ENCODE data around the gene ARL17B. TPM values are rescaled to one million over a fixed set of nuclear protein-coding genes. Genes with fewer than 3 reads are reported as not detected.
"Not testable (repeated sequence)": the region's sequence is repeated elsewhere in the genome, so short reads cannot be mapped to it uniquely, and the experiment has no call there.

ARL17B gene
- total and polyA plus RNA-seq, 2 of the 4 experiments (the other 2 are of a cell fraction) = 4.8 to 6.5 TPM

DNA sequence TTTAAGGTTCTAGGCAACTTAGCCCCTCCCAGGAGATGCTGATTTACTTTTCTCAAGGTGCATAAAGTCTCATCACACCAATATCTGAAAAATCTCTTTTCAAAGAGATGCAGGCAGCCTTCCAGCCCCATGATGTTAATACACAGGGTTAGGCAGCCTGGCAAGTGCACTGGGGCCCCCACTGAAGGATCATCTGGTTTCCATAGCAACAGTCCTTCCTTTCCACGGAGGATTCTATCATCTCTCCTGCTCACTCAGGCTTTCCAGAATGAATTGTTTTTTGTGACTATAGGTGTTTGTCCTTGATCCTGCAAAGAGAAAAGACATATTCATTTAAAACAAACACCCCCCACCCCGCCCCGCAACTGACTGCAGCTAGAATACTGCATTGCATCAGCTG is 6.0 kb upstream of the ARL17B start:
- H2BK20ac ChIP-seq (ENCODE audit: low read depth, low read length); H3K27ac ChIP-seq (ENCODE audit: insufficient read depth, low read length); H3K9me3 ChIP-seq (ENCODE audit: control insufficient read depth, insufficient read depth, low read length); H4K5ac ChIP-seq (ENCODE audit: low read depth, low read length); H3K23ac ChIP-seq (ENCODE audit: low read depth, low read length); H4K20me1 ChIP-seq (ENCODE audit: insufficient read depth, low read length); CTCF ChIA-PET; in situ Hi-C loops (cut with MboI; ENCODE audit: low sequenced_read_pairs); H3K18ac ChIP-seq (ENCODE audit: low read depth, low read length); H3K14ac ChIP-seq (replicated peaks; ENCODE audit: low read depth, low read length); H2BK5ac ChIP-seq (ENCODE audit: low read depth, low read length, poor library complexity, severe bottlenecking); H2AK5ac ChIP-seq (ENCODE audit: low read depth, low read length); H3K4me3 ChIP-seq (ENCODE audit: insufficient read depth, low read depth, low read length); H3K9me1 ChIP-seq (ENCODE audit: insufficient read depth, low read length); intact Hi-C loops (cut with micrococcal nuclease); H2AK9ac ChIP-seq (replicated peaks; ENCODE audit: low read depth, low read length, poor library complexity); DNase-seq; H4K91ac ChIP-seq (ENCODE audit: insufficient read depth, low read depth, low read length); H3K56ac ChIP-seq (ENCODE audit: extremely low read depth, insufficient read depth, low read length); H3K79me1 ChIP-seq (ENCODE audit: low read depth in 1 of 2, low read length in 2 of 2); H2BK15ac ChIP-seq (ENCODE audit: low read depth, low read length); H4K8ac ChIP-seq (ENCODE audit: low read depth in 2 of 2, low read length in 2 of 2); H3K27me3 ChIP-seq (ENCODE audit: control insufficient read depth, insufficient read depth, low read length); ATAC-seq (ENCODE audit: low read depth); H3K9ac ChIP-seq (ENCODE audit: low read depth, low read length); H3K4me1 ChIP-seq (ENCODE audit: control insufficient read depth, insufficient read depth, low read length); dilution Hi-C loops (cut with HindIII; ENCODE audit: low sequenced_read_pairs, unreplicated experiment); BruUV-seq (replicated peaks); H2BK120ac ChIP-seq (ENCODE audit: low read depth, low read length); H3K4ac ChIP-seq (ENCODE audit: low read depth, low read length); POLR2A ChIA-PET (ENCODE audit: unreplicated experiment); H3K36me3 ChIP-seq (ENCODE audit: control insufficient read depth, insufficient read depth, low read length); H3K4me2 ChIP-seq (ENCODE audit: low read depth, low read length); H2AFZ ChIP-seq (replicated peaks; ENCODE audit: low read length, poor library complexity): not testable (repeated sequence)
- WGBS, 2 experiments (ENCODE audit: extremely low coverage in 2 of 2, insufficient read length in 1 of 2) = no CpG with 5 or more reads among the region's 3 CpGs

DNA sequence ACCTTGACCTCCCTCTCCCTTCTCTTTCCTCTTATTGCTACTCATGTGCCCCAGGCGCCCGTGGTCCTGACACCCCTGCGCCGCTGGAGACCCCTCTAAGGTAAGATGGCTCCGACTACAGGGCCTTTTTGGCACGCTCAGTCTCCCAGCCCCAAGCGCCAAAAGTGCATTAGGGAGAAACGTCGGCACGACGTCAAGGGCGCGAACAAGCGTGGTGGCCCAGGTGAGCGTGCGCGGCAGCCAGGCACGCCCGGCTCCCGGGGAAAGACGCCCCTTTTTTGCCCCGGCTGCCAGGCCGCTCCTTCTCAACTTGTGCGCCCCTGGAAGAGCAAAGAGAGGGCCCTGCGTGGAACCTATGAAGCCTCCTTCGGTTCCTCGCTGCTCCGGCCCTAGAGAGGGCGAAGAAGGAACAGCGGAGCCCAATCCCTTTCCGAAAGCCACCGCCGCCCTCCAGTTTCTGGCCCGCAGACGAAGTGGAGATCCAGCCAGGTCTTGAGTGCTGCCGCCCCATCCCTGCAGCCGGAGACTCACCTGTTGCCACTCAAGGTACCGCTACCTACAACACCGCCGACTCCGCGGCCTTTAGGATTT is 326 bp downstream of the ARL17B start:
- H2AFZ ChIP-seq (replicated peaks; ENCODE audit: low read length, poor library complexity); H4K5ac ChIP-seq (ENCODE audit: low read depth, low read length); H2AK9ac ChIP-seq (replicated peaks; ENCODE audit: low read depth, low read length, poor library complexity); H2BK5ac ChIP-seq (ENCODE audit: low read depth, low read length, poor library complexity, severe bottlenecking); H3K14ac ChIP-seq (replicated peaks; ENCODE audit: low read depth, low read length); H3K9me1 ChIP-seq (ENCODE audit: insufficient read depth, low read length); H3K9ac ChIP-seq (ENCODE audit: low read depth, low read length); CTCF ChIA-PET; H3K27ac ChIP-seq (ENCODE audit: insufficient read depth, low read length); H3K79me1 ChIP-seq (ENCODE audit: low read depth in 1 of 2, low read length in 2 of 2); in situ Hi-C loops (cut with MboI; ENCODE audit: low sequenced_read_pairs); H3K4ac ChIP-seq (ENCODE audit: low read depth, low read length); H4K20me1 ChIP-seq (ENCODE audit: insufficient read depth, low read length); H2BK120ac ChIP-seq (ENCODE audit: low read depth, low read length); DNase-seq; H3K27me3 ChIP-seq (ENCODE audit: control insufficient read depth, insufficient read depth, low read length); H3K18ac ChIP-seq (ENCODE audit: low read depth, low read length); BruUV-seq (replicated peaks); H3K4me2 ChIP-seq (ENCODE audit: low read depth, low read length); H3K36me3 ChIP-seq (ENCODE audit: control insufficient read depth, insufficient read depth, low read length); H2BK20ac ChIP-seq (ENCODE audit: low read depth, low read length); H3K56ac ChIP-seq (ENCODE audit: extremely low read depth, insufficient read depth, low read length); H3K9me3 ChIP-seq (ENCODE audit: control insufficient read depth, insufficient read depth, low read length); H3K23ac ChIP-seq (ENCODE audit: low read depth, low read length); H2AK5ac ChIP-seq (ENCODE audit: low read depth, low read length); H4K91ac ChIP-seq (ENCODE audit: insufficient read depth, low read depth, low read length); dilution Hi-C loops (cut with HindIII; ENCODE audit: low sequenced_read_pairs, unreplicated experiment); H2BK15ac ChIP-seq (ENCODE audit: low read depth, low read length); H4K8ac ChIP-seq (ENCODE audit: low read depth in 2 of 2, low read length in 2 of 2); intact Hi-C loops (cut with micrococcal nuclease); POLR2A ChIA-PET (ENCODE audit: unreplicated experiment); H3K4me1 ChIP-seq (ENCODE audit: control insufficient read depth, insufficient read depth, low read length); H3K4me3 ChIP-seq (ENCODE audit: insufficient read depth, low read depth, low read length): not testable (repeated sequence)
- ATAC-seq (ENCODE audit: low read depth) = peak; percentile 28
- no CpG with 5 or more reads among the region's 42 CpGs for WGBS, 2 experiments (ENCODE audit: extremely low coverage in 2 of 2, insufficient read length in 1 of 2)
